HG02870 (cell line): ENCODE results near the gene ADCK1.
"Not testable (repeated sequence)": the region's sequence is repeated elsewhere in the genome, so short reads cannot be mapped to it uniquely, and the experiment has no call there.

Source experiments
- ATAC-seq: cut with Tn5 transposase; IDR thresholded peaks from one replicate; pipeline ENCODE4 v1.9.1; 2021; ENCODE audit warnings: mild to moderate bottlenecking, moderate library complexity; ENCODE audit not compliant: unreplicated experiment

ADCK1 gene

GRCh38 chr14:77864580-77864979, 64.7 kb downstream of the ADCK1 start:
- ATAC-seq: no peak

DNA sequence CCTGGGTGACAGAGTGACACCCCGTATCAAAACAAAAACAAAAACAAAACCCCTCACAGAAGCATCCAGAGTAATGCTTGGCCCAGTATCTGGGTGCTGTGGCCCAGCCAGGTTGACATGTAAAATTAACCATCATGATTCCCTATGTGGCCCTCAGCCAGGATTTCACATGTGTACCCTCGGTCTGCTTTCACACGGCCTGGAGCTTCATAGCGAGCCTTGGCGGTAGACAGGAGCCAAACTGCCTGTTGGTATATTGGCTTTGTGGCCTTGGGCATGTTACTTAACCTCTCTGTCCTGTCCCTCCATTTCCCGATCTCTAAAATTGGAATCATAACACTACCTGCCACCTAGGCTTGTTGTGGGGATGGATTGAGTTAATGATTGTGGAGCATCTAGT, 65.5 kb downstream of the ADCK1 start:
- ATAC-seq: no peak

GRCh38 chr14:77866932-77867331, 67.0 kb downstream of the ADCK1 start:
- ATAC-seq: no peak

GRCh38 chr14:77867476-77867875, 67.6 kb downstream of the ADCK1 start:
- no peak for ATAC-seq

DNA sequence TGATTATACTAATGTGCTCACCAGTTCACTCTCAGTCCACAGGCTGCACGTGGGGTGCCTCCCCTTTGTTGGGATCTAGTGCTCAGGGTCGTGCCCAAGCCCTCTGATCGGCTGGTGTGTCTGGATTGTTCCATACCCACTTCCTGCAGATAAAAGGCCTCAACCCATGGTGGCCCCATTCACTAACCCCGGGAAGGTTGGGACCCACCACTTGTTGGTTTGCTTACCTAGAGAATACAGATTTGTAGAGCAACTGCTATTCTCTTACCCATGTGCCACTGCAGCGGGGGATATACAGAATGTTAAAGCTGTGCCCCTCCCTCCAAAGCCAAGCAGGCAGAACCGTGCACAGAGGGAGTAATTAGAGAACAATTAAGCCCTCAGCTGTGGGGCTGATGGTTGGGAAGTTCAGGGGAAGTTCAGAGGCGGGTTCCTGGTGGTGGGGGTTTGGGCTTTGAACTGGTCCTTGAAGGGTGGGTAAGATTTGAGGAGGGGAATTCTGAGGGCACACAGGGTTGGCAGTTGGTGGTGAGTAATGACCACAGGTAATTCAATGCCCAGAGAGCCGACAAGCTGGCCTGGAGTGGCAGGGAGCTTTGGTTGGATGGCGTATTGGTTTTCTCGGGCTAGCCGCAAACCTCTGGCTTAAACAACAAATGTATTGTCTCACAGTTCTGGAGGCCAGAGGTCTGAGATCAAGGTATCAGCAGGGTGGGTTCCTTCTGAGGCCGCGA, 68.8 kb downstream of the ADCK1 start:
- no peak for ATAC-seq

GRCh38 chr14:77869340-77869739, 69.4 kb downstream of the ADCK1 start:
- no peak for ATAC-seq

DNA sequence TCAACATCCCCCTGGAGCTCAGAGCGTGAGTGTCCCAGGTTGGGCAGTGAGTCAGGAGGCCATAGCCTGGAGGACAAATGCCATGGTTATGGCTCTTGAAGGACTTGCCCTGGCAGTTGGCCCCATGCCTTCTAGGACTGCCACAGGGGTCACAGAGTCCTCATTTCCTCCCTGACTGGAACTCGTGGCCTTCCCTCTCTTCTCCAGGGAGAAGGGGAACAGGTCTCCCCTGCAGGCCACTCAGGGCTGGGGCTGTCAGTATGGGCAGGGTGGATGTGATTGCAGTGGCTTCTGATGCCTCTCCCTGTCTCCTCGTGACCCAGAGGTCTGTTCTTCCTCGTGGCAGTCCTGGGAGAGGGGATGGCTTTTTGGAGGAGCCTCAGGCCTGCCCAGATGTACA, 70.7 kb downstream of the ADCK1 start:
- ATAC-seq: no peak

- ATAC-seq: no peak
Measured at GRCh38 chr14:77872152-77872551, 72.2 kb downstream of the ADCK1 start.

- no peak for ATAC-seq
Measured at GRCh38 chr14:77872983-77873382, 73.1 kb downstream of the ADCK1 start.

GRCh38 chr14:77878783-77879182, 78.9 kb downstream of the ADCK1 start:
- ATAC-seq: no peak

GRCh38 chr14:77880056-77880455, 80.1 kb downstream of the ADCK1 start:
- no peak for ATAC-seq

DNA sequence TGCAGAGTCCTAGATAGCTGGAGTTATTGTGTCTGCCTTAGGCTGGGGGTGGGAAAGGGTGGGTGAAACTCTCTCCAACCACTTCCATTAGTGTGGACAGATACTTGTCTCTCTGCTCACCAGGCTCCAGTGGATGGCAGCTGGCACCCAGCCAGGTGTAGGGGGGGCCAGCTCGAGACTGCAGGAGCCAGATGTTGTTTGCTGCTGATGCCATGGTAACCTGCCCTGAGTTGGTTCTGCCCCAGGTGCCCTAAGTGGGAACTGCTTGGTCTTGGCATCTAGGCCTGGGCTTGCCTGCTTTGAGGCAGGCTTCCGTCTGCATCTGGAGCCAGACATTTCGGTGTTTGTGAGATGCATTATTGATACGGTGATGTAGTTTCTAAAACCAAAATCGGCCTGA, 82.2 kb downstream of the ADCK1 start:
- ATAC-seq: no peak

- no peak for ATAC-seq
Measured at GRCh38 chr14:77882636-77883035, 82.7 kb downstream of the ADCK1 start.

DNA sequence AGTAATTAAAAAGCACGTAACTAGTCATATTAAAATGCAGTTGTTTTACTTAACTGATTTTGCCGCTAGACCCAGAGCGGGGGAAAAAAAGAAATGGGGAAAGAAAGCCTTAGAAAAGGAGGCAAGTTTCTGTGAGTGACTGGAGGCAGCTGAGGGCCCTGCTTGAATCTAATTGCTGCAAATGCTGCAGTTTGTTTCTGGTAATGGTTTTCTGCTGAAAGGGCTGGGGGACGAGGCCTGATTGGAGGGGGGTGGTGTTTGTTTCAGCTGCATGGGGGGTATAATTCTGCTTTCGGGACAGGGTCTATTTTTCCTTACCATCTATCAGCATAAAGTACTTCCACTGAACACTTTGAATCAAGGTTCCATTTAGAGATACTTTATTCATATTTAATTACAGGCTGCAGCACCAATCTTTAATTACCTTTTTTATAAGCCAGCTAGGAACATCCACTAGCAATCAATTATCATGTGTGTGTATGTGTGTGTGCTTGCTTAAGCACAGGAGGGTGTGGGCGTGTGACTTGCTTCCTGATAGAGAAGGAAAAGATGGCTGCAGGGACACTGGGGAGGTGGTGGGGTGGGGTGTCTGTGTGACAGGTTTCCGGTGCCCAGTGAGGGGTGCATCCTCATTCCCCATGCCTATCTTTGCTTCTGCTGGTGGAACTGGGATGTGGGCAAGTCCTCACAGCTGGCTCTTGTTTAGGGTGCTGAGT, 83.4 kb downstream of the ADCK1 start:
- no peak for ATAC-seq

GRCh38 chr14:77883847-77884238, 83.9 kb downstream of the ADCK1 start:
- ATAC-seq: no peak

GRCh38 chr14:77885367-77885766, 85.5 kb downstream of the ADCK1 start:
- ATAC-seq: no peak

GRCh38 chr14:77886010-77886409, 86.1 kb downstream of the ADCK1 start:
- ATAC-seq: no peak

- ATAC-seq: not testable (repeated sequence)
Measured at GRCh38 chr14:77888903-77889302, 89.0 kb downstream of the ADCK1 start.

DNA sequence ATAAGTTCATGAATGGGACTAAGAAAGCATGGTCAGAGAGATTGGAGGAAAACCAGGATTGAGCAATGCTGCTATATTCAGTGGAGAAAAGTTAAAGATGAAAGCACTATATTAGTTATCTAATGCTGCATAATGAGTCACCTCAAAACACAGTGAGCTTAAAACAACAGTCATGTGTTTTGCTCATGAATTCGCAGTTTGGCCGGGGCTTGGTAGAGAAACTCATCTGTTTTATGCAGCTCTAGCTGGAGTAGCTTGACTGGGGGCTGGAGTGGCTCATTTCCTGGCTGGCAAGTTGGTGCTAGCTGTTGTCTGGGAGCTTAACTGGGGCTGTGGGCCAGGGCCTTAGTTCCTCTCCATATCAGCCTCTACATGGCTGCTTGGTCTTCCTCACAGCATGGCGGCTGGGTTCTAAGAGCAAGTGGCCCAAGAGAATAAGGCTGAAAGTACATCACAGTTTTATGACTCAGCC, 90.1 kb downstream of the ADCK1 start:
- no peak for ATAC-seq

DNA sequence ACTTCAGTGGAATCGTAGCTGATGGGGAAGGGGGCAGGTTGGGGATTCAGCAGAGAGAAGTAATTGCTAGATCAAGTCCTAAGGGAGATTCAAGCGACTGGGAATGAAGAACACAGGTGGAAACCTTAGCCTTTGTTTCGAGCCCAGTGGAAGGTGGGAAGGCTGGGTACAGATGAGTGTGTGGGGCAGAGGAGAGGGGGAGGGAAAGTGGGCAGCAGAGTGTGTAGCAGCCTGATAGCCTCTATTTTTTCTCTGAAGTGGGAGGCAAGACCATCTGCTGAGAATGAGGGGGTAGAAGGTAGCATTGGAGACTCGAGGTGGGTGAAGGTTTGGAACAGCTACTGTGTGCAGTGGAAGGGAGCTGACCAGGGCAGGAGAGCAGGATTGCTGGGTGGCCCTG, 91.0 kb downstream of the ADCK1 start:
- ATAC-seq: no peak

GRCh38 chr14:77892381-77892871, 92.5 kb downstream of the ADCK1 start:
- no peak for ATAC-seq

DNA sequence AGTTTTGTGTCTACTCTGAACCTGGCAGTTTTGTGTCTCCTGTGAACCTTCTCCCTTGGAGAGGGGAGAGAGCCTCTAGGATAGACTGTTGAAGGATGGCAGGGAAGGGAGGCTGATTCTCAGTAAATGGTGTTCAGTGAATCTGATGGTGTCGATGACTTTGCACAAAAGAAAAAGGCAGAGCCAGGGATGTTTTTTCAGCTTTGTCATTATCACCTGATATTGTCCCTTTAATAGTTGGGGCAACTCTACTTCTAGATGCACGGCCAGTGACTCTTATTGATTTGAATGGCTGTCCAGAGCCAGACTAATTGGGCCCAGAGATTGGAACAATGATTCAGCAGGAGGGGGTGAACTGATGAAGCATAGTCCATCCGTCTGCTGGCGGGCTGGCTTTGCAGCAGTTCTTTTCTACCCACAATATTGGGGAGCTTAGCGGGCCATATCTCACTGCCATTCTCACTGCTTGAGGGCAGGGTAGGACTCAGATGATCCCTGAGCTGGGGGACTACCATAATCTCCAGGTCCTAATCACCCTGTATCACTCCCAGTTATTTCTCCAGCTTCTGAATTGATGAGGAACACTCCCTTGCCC, 93.1 kb downstream of the ADCK1 start:
- no peak for ATAC-seq
